HG02973 (cell line): Measurements from ENCODE around the gene MUC4.

ENCODE experiments used
- ATAC-seq: cut with Tn5 transposase; IDR thresholded peaks from one replicate; pipeline ENCODE4 v1.9.1; 2021; ENCODE audit warnings: moderate library complexity; ENCODE audit not compliant: unreplicated experiment

The MUC4 gene

DNA sequence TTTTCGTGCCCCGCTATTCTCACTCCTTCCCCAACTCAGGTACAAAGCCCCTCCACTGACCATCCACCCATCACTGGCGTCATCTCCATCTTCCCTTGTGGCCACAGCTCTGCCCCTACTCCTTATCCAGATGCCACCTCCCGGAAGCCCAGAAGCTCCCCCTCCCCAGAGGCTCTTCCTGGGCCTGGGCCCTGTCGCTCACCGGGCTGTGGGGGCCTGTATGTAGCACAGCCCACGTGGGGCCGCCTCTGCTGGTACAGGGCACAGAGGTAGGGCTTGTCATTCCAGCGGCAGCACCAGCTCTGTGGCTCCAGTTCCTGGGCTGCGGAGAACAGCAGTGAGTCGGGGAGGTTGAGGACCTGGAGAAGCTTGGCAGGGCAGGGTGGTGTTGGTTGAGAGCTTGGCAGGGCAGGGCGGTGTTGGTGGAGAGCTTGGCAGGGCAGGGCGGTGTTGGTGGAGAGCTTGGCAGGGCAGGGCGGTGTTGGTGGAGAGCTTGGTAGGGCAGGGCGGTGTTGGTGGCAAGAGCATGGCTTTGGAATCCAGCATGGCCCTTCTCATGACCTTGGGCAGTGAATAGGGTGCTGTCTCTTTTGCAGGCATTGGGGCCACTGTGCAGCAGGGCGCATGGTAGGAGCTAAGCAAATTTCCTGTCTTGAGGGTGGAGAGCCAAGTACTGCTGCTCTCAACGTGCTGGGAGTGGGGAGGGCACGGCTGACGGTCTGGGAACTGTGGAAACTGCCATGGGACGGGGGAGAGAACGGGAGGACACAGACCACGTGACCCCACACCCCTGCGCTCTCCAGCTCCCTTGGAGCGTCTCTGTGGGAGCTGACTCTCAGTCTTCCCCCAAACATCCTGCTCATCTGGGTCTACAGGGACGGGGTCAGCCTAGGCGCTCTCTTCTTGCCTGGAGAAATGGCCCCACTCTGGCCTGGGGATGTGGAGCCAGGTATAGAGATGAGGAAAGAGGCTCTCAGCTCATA lies 47.6 kb downstream of the MUC4 start:
- no peak for ATAC-seq

DNA sequence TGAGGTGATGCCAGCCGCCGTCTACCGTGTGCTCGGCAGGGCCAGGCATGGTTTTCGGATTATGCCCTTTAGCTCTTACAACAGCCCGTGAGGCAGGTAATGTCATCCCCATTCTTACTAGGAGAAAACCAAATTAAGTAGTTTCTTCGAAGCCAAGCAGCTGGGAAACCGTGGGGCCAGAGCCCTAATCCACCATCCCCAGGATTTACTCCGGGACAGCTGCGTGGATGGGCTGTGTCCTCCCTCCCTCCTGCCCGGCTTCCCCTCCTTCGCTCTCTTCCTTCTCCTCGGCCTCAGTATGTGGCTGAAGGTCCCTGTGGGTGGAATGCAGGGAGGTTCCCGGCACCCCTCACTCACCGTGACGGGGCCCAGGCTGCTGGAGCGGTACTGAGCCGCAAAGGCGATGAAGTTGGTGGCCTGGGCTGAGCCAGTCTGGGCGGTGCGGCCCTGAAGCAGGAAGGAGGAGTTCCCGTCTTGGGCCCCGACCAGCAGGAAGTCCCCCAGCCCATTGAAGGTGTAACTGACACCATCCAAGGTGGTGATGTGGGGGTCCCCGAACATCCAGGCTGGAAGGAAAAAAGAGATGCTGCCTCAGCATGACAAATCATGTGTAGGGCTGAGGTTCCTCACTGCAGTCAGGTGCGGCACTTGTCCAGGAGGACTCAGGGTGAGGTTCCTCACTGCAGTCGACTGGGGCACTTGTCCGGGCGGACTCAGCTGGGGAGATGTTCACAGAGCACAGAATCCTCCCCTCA lies 48.5 kb downstream of the MUC4 start:
- no peak for ATAC-seq

DNA sequence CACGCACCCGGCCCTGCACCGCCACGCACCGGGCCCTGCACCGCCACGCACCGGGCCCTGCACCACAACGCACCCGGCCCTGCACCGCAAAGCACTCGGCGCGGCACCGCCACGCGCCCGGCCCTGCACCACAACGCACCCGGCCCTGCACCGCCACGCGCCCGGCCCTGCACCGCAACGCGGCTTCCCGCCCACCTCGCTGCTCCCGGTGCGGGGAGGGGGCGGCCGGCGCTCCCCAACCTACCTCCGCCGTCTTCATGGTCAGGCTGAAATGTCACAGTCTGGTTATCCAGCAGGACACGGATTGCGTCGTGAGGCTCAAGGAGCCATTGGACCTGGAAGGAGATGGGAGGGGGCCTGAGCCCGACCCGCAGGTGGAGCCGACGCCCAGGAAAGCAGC lies 49.1 kb downstream of the MUC4 start:
- ATAC-seq: no peak

DNA sequence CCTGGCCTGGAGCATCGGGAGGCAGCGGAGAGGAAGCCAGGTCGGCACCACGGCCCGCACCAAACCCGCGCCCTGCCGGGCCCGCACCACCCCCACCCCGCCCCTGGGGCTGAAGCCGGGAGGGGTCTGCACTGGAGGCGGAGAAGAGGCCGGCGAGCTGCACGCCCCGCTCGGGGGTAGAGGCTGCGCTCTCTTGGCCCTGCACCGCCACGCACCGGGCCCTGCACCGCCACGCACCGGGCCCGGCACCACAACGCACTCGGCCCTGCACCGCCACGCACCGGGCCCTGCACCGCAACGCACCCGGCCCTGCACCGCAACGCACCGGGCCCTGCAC lies 49.5 kb downstream of the MUC4 start:
- ATAC-seq: no peak

DNA sequence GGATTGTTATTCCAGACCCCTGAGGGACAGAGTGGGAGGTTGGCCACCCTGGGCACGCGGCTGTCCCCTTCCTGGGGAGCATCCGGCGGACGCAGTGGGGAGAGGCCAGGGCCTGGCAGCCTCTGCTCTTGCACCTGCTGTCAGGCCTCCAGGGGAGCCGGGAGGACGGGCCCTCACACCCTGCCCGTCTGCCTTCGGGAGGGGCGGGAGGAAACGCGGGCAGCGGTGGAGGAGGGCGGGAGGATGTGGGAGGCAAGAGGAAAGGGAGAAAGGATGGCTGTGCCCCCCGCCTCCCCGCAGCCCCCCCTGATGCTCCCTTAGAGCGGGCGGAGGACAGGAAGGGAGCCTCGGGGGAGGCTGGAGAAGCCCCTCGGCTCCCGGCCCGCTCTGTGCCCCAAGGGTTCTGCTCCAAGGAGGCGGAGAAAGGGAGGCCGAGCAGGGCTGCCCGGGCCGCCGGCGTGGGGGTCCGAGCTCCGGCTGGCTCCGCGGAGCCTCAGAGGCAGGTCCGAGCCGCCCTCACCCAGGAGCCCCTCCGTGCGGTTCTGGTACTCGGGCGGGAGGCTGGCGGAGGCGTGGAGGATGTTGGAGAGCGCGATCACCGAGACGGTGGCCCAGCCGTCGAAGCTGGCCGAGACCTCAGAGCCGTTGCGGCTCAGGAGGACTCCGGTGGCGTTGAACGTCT lies 50.0 kb downstream of the MUC4 start:
- no peak for ATAC-seq

DNA sequence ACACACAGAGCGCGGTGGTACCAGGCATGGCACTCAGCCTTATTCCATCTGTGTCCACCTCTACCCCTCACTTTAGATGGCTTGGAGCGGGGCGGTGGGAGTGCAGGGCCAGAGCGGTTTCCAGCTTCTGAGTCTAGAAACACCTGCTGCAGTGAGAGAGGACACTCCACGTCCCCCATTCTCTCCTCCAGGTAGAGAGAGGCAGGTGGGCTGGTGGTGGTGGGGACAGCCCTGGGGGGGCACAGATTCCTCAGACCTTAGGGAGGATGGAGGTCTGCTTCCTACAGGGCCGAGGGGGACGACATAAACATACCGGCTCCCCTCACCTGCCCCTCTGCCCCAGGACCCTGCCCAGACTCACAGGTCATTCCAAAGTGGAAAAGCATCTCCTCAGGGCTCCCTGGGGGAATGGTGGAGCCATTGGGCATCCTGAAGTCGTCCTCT lies 50.6 kb downstream of the MUC4 start:
- no peak for ATAC-seq

DNA sequence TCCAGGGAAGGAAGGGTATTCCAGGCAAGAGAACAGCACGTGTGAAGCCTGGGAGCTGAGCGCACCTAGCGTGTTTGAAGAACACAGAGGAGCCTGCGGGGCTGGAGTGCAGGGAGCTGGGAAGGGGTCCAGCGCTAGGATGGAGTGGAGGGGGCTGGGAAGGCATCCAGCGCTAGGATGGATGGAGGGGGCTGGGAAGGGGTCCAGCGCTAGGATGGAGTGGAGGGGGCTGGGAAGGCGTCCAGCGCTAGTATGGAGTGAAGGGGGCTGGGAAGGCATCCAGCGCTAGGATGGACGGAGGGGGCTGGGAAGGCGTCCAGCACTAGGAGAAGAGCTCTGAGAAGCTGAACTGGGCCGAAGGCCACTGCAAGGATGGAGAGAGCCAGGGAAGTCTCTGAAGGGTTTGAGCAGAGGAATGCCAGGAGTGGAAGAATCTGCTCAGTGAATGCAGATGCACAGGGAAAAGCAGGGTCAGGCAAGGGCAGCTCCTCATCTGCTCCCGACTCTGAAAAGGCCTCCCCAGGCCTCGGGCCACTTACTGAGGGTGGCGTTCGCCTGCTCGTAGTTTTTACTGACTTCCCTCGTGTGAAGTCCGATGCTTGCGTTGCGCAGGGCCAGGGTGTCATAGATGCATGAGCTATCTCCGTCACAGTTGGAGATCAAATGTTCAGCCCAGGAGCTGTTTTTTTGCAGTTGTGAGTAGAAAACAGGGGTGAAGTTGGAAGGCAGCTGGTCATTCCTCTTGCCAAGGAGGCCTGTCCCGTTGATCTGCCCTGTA lies 51.2 kb downstream of the MUC4 start:
- no peak for ATAC-seq

DNA sequence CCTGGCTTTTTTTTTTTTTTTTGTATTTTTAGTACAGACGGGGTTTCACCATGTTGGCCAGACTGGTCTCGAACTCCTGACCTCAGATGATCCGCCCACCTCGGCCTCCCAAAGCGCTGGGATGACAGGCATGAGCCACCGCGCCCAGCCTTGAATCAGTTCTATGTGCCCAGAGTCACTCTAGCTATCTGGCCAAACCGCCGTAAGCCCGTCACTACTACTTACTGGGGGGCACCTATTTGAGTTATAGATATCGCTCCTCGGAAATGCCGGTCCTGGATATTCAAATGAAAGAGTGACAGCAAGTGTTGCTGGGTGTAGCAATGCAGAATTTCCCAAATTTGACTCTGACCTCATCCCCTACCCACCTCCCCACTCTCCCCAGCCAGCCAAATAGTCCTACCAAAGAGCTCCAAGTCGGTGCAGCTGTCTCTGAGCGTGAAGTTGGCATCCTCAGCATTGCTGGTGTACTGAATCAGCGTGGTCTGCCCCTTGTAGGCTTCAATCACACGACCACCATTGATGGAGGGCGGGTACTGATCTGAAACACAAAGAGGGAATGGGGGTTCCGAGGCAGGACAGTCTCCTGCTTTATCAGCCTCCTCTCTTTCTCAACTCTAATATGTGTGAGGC lies 52.9 kb downstream of the MUC4 start:
- no peak for ATAC-seq

DNA sequence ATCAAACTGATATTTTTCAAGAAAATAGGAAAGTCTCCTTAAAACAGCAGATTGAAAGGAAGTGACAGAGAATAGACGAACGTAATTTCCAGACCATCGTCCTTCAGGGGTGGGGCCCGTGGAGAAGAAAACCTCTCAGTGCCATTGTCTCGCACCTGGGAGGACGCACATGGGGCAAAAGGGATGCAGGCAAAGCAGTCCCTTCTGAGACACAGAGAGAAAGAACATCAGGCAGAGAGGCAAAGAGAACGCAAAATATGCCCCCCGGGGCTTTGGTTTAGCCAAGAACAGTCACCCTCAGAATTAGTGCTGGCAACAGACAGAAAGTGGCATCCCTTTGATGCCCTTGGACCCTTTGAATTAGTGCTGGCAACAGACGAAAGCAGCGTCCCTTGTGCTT lies 53.9 kb downstream of the MUC4 start:
- ATAC-seq: no peak

DNA sequence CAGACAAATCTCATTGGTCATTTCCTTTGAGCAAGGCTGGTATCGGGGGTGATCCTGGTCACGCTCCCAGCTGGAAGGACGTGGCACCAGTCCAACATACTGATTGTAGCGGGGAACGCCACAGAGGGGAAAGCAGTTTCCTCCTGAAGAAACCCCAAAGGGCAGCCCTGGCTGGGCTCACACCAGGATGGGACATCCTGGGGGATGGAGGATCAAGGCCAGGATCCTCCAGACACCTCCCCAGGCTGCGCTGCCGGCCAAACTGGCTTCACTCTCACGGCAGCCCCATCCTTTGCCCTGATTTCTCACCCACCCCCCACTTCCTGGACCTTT lies 54.3 kb downstream of the MUC4 start:
- ATAC-seq: no peak

DNA sequence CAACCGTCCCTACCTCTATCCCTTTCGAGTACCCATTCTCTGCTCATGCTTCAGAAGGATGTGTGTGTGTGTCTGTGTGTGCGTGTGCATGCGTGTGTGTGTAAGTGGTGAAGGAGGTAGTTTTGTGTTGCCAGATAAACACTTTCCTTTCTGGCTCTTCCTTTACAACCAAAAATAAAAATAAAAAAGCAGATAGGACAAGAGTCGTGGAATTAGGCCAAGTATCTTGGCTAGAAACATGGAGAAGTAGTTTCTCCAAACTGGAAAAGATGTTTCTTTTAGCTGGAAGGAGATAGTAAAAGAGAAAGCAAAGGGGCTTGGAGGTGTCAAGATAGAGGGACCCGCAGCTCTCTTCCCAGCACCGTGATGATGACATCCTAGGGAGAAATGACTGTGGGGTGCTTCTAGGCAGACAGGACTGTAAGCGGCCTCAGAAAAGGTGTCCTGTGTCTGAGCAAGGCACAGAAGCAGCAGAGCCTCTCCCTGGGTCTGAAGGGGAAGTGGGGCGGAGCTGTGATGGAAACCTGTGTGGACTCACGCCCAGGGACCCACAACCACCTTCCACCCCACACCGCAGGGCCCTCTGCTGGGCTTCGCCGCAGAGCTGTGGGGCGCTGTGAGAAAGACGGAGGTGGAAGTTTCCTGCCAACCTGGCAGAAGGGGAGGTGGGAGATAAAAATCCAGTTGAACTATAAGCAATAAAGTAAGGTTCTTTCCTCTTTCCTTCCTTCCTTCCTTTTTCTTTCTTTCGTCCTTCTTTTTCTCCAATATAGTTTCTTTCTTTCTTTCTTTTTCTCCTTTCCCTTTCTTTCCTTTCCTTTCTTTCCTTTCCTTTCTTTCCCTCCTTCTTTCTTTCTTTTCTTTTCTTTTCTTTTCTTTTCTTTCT lies 55.7 kb downstream of the MUC4 start:
- no peak for ATAC-seq

DNA sequence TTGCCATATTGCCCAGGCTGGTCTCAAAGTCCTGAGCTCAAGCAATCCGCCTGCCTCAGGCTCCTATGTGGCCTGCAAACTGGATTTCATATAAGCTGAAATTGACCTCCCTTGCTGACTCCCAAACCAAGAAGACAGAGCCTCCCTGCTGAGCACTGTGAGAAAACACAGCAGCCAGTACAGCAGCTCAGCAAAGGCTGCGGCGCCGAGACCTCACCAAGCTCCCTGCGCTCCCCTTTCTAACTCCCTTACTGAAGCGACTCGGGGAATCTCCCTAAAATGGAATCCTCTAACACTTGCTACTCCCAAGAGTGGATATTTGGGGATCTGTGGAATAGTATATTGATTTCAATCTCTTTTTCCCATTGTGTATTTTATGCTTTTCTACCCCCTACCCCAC lies 56.3 kb downstream of the MUC4 start:
- ATAC-seq: no peak

DNA sequence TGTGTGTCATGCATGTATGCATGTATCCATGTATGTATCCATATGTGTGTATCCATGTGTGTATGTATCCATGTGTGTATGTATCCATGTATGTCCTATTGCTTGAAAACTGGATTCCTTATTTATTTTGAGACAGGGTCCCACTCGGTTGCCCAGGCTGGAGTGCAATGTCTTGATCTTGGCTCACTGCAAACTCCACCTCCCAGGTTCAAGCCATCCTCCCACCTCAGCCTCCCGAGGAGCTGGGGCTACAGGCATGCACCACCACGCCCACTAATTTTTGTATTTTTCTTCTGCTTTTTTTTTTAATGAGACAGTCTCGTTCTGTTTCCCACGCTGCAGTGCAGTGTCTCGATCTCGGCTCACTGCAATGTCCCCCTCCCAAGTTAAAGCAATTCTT lies 56.8 kb downstream of the MUC4 start:
- ATAC-seq: no peak

DNA sequence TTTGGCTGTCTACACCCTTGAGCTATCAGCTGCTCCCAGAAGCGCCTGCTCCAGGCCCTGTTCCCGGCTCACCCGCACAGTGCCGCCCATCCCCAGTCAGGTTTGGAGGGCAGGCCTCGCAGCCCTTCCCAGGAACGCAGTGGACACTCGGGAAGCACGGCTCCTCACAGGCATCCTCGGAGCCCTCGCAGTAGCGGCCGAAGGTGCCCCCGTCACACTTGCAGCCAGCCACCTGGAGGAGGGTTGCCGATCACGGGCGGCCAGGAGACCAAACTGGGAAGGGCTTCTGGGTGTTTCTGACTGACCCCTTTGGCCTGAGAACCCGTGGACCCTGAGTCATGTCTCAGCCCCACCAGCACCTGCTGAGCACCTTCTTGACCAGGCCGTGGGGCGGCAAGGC lies 57.6 kb downstream of the MUC4 start:
- no peak for ATAC-seq

DNA sequence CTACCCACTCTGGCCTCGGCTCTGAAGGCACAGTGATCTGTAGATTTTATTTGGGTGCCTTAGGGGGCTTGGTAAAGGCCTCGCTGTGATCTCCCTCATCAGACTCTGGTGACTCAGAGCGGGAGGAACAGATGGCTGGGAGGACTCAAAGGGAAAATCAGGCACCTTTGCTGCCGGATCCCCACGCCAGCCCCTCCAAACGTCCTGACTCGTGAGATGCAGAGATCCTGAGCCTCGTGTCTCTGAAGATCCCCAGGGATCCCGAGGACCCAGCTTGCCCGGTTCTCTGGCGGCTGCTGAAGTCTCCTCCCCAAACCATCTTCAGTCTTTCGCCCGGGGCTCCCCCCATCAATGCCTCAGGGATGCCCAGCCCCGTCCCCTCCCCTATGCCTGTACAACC lies 58.1 kb downstream of the MUC4 start:
- ATAC-seq: no peak

DNA sequence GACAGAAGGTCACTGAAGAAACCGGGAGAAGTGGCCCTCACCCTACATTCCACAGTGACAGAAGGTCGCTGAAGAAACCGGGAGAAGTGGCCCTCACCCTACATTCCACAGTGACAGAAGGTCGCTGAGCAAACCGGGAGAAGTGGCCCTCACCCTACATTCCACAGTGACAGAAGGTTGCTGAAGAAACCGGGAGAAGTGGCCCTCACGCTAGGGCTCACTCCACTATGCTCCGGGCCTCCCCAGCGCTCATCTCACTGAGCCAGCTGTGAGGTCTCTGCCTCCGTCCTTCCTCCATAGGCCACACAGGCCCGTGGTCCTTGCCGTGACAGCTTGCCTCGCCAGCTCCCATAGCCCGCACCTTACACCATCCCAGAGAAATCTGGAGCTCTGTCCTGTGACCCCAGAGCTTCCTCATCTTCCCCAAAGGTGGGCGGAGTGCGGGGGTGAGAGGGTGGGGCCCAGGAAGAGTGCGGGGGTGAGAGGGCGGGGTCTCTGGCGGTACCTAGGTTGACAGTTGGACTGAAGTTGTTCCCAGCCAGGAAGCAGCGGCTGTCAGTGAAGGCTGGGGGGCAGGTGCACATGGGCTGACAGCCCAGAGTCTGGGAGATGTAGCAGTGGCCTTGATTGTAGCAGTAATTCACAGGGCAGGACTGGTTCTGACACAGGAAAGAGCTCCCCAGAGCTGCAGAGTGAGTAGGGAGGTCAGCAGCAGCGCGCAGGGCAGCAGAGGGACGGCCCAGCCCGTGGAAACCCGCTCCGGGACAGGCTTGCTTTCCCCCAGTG lies 59.0 kb downstream of the MUC4 start:
- no peak for ATAC-seq

DNA sequence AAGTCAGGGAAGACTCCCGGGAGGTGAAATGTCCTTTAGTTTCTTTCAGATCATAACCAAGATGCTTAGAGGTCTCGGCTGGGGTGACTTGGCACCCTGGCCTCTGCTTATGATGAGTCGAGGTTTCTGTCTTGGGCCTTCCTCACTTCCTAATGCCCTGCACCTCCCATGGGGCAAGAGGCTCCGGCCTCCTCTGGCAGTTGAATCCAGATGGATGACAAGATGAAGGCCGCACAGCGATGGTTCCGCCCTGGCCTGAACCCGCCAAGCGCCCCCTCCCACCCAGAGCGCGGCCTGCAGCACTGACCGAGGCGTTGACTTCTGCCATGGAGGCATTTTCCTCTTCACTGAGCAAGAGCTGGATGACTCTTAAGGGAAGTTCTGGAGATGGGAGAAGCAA lies 59.7 kb downstream of the MUC4 start:
- ATAC-seq: no peak

DNA sequence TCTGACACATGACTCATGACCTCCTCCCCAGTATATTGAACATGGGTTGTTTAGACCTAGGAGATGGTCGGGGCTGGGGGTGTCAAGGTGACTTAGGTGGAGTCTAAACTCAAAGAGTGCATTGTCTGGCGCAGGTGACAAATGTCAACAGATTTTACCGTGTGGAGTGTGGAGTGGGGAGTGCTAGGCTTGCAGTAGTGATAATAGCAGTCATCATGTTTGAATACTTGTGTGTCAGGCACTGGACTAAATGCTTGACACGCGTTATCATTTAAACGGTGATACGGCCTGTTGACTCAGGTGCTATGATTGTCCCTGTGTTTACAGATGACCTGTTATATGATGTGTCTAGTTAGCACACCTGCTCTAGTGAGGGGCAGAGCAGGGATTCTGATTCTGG lies 60.2 kb downstream of the MUC4 start:
- no peak for ATAC-seq
